Measurements from ENCODE around the gene HSCB. TPM values are rescaled to one million over a fixed set of nuclear protein-coding genes. Genes with fewer than 3 reads are reported as not detected.
"Not testable (repeated sequence)": the region's sequence is repeated elsewhere in the genome, so short reads cannot be mapped to it uniquely, and the experiment has no call there.

HSCB gene, protein sequence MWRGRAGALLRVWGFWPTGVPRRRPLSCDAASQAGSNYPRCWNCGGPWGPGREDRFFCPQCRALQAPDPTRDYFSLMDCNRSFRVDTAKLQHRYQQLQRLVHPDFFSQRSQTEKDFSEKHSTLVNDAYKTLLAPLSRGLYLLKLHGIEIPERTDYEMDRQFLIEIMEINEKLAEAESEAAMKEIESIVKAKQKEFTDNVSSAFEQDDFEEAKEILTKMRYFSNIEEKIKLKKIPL
- total RNA-seq (10 to 100 TPM; 12.2 to 14.0 TPM), polyA plus RNA-seq (10 to 100 TPM; 16.2 to 22.1 TPM)

DNA sequence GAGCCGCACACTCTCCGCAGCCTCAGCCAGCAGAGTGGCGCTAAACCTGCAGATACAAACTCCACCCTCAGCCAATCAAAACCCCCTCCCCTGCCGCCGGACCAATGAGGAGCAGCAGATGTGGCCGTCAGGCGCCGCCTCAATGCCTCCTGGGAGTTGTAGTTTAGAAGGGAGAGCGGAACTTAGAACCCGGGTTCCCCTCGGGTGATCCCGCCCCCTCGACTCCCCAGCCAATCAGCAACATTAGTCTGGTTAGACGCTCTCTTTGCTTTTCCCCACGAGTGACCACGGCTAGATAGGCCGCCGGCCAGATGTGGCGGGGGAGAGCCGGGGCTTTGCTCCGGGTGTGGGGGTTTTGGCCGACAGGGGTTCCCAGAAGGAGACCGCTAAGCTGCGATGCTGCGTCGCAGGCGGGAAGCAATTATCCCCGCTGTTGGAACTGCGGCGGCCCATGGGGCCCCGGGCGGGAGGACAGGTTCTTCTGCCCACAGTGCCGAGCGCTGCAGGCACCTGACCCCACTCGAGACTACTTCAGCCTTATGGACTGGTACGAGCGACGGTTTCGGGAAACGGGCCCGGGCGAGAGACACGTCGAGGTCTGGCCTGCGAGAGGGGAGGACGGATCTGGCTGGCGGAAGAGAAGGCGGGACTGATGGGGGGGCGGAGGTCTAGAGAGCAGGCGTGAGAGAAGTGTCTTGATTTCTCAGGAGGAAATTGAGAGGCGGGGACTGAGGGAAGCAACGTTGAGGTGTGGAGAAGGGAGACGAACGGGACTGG is at the start of gene HSCB, which contains the start of gene CHEK2:
HSCB (plus strand) TSS at position 255 of the 777 bp plus-strand sequence; CDS start at position 312, 57 bp downstream.
CHEK2 (minus strand) TSS at position 36 of the 777 bp plus-strand sequence. CDS start 7,099 bp downstream, outside the sequence.
- TF ChIP-seq, protein P1, sequence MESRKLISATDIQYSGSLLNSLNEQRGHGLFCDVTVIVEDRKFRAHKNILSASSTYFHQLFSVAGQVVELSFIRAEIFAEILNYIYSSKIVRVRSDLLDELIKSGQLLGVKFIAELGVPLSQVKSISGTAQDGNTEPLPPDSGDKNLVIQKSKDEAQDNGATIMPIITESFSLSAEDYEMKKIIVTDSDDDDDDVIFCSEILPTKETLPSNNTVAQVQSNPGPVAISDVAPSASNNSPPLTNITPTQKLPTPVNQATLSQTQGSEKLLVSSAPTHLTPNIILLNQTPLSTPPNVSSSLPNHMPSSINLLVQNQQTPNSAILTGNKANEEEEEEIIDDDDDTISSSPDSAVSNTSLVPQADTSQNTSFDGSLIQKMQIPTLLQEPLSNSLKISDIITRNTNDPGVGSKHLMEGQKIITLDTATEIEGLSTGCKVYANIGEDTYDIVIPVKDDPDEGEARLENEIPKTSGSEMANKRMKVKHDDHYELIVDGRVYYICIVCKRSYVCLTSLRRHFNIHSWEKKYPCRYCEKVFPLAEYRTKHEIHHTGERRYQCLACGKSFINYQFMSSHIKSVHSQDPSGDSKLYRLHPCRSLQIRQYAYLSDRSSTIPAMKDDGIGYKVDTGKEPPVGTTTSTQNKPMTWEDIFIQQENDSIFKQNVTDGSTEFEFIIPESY (IDR thresholded peaks at IDR 0.05): peak; percentile 16
- TF ChIP-seq, protein P2, sequence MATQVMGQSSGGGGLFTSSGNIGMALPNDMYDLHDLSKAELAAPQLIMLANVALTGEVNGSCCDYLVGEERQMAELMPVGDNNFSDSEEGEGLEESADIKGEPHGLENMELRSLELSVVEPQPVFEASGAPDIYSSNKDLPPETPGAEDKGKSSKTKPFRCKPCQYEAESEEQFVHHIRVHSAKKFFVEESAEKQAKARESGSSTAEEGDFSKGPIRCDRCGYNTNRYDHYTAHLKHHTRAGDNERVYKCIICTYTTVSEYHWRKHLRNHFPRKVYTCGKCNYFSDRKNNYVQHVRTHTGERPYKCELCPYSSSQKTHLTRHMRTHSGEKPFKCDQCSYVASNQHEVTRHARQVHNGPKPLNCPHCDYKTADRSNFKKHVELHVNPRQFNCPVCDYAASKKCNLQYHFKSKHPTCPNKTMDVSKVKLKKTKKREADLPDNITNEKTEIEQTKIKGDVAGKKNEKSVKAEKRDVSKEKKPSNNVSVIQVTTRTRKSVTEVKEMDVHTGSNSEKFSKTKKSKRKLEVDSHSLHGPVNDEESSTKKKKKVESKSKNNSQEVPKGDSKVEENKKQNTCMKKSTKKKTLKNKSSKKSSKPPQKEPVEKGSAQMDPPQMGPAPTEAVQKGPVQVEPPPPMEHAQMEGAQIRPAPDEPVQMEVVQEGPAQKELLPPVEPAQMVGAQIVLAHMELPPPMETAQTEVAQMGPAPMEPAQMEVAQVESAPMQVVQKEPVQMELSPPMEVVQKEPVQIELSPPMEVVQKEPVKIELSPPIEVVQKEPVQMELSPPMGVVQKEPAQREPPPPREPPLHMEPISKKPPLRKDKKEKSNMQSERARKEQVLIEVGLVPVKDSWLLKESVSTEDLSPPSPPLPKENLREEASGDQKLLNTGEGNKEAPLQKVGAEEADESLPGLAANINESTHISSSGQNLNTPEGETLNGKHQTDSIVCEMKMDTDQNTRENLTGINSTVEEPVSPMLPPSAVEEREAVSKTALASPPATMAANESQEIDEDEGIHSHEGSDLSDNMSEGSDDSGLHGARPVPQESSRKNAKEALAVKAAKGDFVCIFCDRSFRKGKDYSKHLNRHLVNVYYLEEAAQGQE (IDR thresholded peaks at IDR 0.05): peak; percentile 48
- TF ChIP-seq, protein P3, sequence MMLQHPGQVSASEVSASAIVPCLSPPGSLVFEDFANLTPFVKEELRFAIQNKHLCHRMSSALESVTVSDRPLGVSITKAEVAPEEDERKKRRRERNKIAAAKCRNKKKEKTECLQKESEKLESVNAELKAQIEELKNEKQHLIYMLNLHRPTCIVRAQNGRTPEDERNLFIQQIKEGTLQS (IDR thresholded peaks at IDR 0.05): no peak
- TF ChIP-seq HNF4A (conservative IDR thresholded peaks at IDR 0.05): peak in 1 of 2 donors; percentile 34
- no peak for TF ChIP-seq TAF1 (conservative IDR thresholded peaks at IDR 0.05)
- TF ChIP-seq RAD21 (IDR thresholded peaks at IDR 0.05): peak in 1 of 2 donors; percentile 31
- peak; percentile 90 for TF ChIP-seq SP1 (IDR thresholded peaks at IDR 0.05)
- peak; percentile 10 for TF ChIP-seq FOXA1 (IDR thresholded peaks at IDR 0.05)
- TF ChIP-seq, protein P4, sequence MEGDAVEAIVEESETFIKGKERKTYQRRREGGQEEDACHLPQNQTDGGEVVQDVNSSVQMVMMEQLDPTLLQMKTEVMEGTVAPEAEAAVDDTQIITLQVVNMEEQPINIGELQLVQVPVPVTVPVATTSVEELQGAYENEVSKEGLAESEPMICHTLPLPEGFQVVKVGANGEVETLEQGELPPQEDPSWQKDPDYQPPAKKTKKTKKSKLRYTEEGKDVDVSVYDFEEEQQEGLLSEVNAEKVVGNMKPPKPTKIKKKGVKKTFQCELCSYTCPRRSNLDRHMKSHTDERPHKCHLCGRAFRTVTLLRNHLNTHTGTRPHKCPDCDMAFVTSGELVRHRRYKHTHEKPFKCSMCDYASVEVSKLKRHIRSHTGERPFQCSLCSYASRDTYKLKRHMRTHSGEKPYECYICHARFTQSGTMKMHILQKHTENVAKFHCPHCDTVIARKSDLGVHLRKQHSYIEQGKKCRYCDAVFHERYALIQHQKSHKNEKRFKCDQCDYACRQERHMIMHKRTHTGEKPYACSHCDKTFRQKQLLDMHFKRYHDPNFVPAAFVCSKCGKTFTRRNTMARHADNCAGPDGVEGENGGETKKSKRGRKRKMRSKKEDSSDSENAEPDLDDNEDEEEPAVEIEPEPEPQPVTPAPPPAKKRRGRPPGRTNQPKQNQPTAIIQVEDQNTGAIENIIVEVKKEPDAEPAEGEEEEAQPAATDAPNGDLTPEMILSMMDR (IDR thresholded peaks at IDR 0.05; ENCODE audit: low read depth, low read length, missing input control): no peak
- TF ChIP-seq EGR1 (IDR thresholded peaks at IDR 0.05; ENCODE audit: low read depth in 2 of 2): peak; percentile 14 to 60
- TF ChIP-seq NR2F2 (IDR thresholded peaks at IDR 0.05): no peak
- TF ChIP-seq JUND (IDR thresholded peaks at IDR 0.05): no peak
- TF ChIP-seq RXRA (IDR thresholded peaks at IDR 0.05): peak; percentile 54 to 59
- TF ChIP-seq, protein P5, sequence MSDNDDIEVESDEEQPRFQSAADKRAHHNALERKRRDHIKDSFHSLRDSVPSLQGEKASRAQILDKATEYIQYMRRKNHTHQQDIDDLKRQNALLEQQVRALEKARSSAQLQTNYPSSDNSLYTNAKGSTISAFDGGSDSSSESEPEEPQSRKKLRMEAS (IDR thresholded peaks at IDR 0.05): peak; percentile 35
- no peak for TF ChIP-seq HNF4G (IDR thresholded peaks at IDR 0.05)
- TF ChIP-seq FOXA2 (IDR thresholded peaks at IDR 0.05): no peak
- TF ChIP-seq GABPA (IDR thresholded peaks at IDR 0.05 in 1 of 2, conservative IDR thresholded peaks at IDR 0.05 in 1 of 2): peak; percentile 32 to 86
- peak; percentile 49 for TF ChIP-seq YY1 (IDR thresholded peaks at IDR 0.05)
- H3K9ac ChIP-seq (ENCODE audit: low read depth in 1 of 2, low read length in 2 of 2): peak within 1 kb of the TSS; percentile 96 to 99
- WGBS: under 1% methylated on average over 54 of the region's 54 CpGs
- peaks cover 0 to 16% (median 9%) of the 10 kb centered on the region in 4 donors for H3K36me3 ChIP-seq (ENCODE audit: control insufficient read depth in 4 of 4, insufficient read depth in 3 of 4, low read depth in 1 of 4, low read length in 3 of 4)
- H3K27ac ChIP-seq (ENCODE audit: low read depth in 1 of 2, low read length in 2 of 2): peak within 1 kb of the TSS; percentile 97 to 98
- no peaks in the 10 kb centered on the region for H3K27me3 ChIP-seq (ENCODE audit: control insufficient read depth in 4 of 4, insufficient read depth in 4 of 4, low read length in 3 of 4)
- H3K4me3 ChIP-seq (ENCODE audit: low read depth in 1 of 3, low read length in 3 of 3): peak within 1 kb of the TSS; percentile 80 to 94 (median 88)
- no peaks in the 10 kb centered on the region for H3K9me3 ChIP-seq (ENCODE audit: control insufficient read depth in 4 of 4, low read length in 3 of 4)
- H3K4me1 ChIP-seq (ENCODE audit: control insufficient read depth in 4 of 4, insufficient read depth in 4 of 4, low read length in 3 of 4): peaks cover 3 to 21% (median 14%) of the 10 kb centered on the region in 4 donors
- DNase-seq (ENCODE audit: low spot score): peak; percentile 96

DNA sequence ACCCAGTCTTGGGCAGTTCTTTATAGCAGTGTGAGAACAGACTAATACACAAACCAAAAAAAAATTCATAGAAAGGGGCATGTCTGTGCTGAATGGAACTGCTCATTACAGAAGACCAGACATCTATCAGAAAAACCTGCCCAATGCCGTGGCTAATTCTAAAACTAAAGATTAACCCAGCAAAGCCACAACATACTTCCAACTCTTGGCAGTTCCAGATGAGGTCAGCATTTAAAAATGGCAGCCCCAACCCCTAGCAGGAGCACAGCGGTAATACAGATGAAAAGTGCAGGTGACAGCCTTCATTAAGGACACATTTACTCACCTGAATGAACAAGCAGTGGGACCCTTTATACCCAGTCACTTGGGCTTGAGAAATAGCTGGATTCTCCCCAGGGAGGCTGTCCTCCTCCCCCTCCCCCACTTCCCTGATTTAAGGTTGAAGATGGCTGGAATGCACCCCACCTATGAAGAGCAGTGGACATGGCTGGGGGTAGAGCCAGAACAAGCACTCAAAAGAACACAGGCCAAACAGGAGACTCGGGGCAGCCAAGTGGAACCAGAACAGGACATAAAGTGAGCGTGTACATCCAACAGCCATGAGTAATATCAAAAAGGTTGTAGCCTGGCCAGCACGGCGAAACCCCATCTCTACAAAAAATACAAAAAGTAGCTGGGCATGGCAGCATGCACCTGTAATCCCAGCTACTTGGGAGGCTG is 48.6 kb upstream of the HSCB start:
- H3K27ac ChIP-seq (ENCODE audit: low read depth in 1 of 2, low read length in 2 of 2); H3K4me1 ChIP-seq (ENCODE audit: control insufficient read depth in 4 of 4, insufficient read depth in 4 of 4, low read length in 3 of 4); H3K27me3 ChIP-seq (ENCODE audit: control insufficient read depth in 4 of 4, insufficient read depth in 4 of 4, low read length in 3 of 4); DNase-seq (ENCODE audit: low spot score); H3K9me3 ChIP-seq (ENCODE audit: control insufficient read depth in 4 of 4, low read length in 3 of 4); H3K36me3 ChIP-seq (ENCODE audit: control insufficient read depth in 4 of 4, insufficient read depth in 3 of 4, low read depth in 1 of 4, low read length in 3 of 4); H3K4me3 ChIP-seq (ENCODE audit: low read depth in 1 of 3, low read length in 3 of 3); H3K9ac ChIP-seq (ENCODE audit: low read depth in 1 of 2, low read length in 2 of 2): not testable (repeated sequence)
- WGBS: 97% methylated on average over 6 of the region's 6 CpGs
